IMR-90 (cell line): ENCODE data around the gene CST3. TPM values are rescaled to one million over a fixed set of nuclear protein-coding genes. Genes with fewer than 3 reads are reported as not detected.
A peak's percentile ranks its signal among the peaks of the same experiment; 100 is the strongest.

Experiments
- ATAC-seq: fragments of 200-7000 bp; cut with Tn5 transposase; 2 replicates; pipeline ENCODE4 v1.9.1; 2020; ENCODE audit warnings: low read depth, mild to moderate bottlenecking, moderate library complexity
- BruUV-seq: library from RNA; stranded (reverse); fragments of 400-500 nt; replicated peaks from 2 replicates; lab custom pipeline; 2021; lab: Mats Ljungman, UMichigan
- CTCF ChIA-PET: fragments of 300-600 bp; formaldehyde crosslinking; extraction: SDS; loops from one replicate; lab custom pipeline; 2021; ENCODE audit warnings: antibody characterized with exemption; lab: Yijun Ruan, JAX
- POLR2A ChIA-PET: fragments of 300-600 bp; sonication (Branson Sonifier 250); formaldehyde crosslinking; loops from one replicate; lab custom pipeline; 2022; ENCODE audit warnings: antibody characterized with exemption; ENCODE audit not compliant: unreplicated experiment; lab: Charles Lee
- DNase-seq: peaks from one replicate; pipeline ENCODE4 v3.0.0; 2013
- H2AFZ ChIP-seq: replicated peaks from 2 replicates; pipeline ENCODE3; 2013; ENCODE audit warnings: low read length, mild to moderate bottlenecking; ENCODE audit not compliant: poor library complexity
- H2AK5ac ChIP-seq: 2 replicates; pipeline ENCODE4 v1.6.1; 2013; ENCODE audit warnings: low read depth, low read length, inconsistent platforms
- H2AK9ac ChIP-seq: replicated peaks from 2 replicates; pipeline ENCODE3; 2013; ENCODE audit warnings: mild to moderate bottlenecking, low read depth, low read length, moderate library complexity; ENCODE audit not compliant: poor library complexity
- H2BK120ac ChIP-seq: 2 replicates; pipeline ENCODE4 v1.6.1; 2013; ENCODE audit warnings: low read depth, low read length, inconsistent platforms
- H2BK15ac ChIP-seq: 3 replicates; pipeline ENCODE4 v1.6.1; 2013; ENCODE audit warnings: low read depth, low read length, inconsistent platforms
- H2BK20ac ChIP-seq: 2 replicates; pipeline ENCODE4 v1.6.1; 2013; ENCODE audit warnings: low read depth, mild to moderate bottlenecking, inconsistent platforms, low read length, moderate library complexity
- H2BK5ac ChIP-seq: 2 replicates; pipeline ENCODE4 v1.6.1; 2013; ENCODE audit warnings: mild to moderate bottlenecking, low read depth, low read length, inconsistent platforms; ENCODE audit not compliant: poor library complexity, severe bottlenecking
- H3K14ac ChIP-seq: replicated peaks from 2 replicates; pipeline ENCODE4 v1.6.1; 2013; ENCODE audit warnings: low read depth, low read length, inconsistent platforms
- H3K18ac ChIP-seq: 2 replicates; pipeline ENCODE4 v1.6.1; 2013; ENCODE audit warnings: low read depth, low read length, control low read depth
- H3K23ac ChIP-seq: 2 replicates; pipeline ENCODE4 v1.6.1; 2013; ENCODE audit warnings: low read depth, low read length, inconsistent platforms
- H3K27ac ChIP-seq: 2 replicates; pipeline ENCODE4 v1.5.1; 2013; ENCODE audit warnings: mild to moderate bottlenecking, control low read depth, low read length; ENCODE audit not compliant: insufficient read depth
- H3K27me3 ChIP-seq: 2 replicates; pipeline ENCODE4 v1.6.1; 2013; ENCODE audit warnings: low read length; ENCODE audit not compliant: control insufficient read depth, insufficient read depth
- H3K36me3 ChIP-seq: 2 replicates; pipeline ENCODE4 v1.6.1; 2013; ENCODE audit warnings: low read length, mixed read lengths; ENCODE audit not compliant: control insufficient read depth, insufficient read depth
- H3K4ac ChIP-seq: 2 replicates; pipeline ENCODE4 v1.6.1; 2013; ENCODE audit warnings: low read depth, low read length, inconsistent platforms
- H3K4me1 ChIP-seq: 2 replicates; pipeline ENCODE4 v1.6.1; 2013; ENCODE audit warnings: low read length, mixed read lengths; ENCODE audit not compliant: control insufficient read depth, insufficient read depth
- H3K4me2 ChIP-seq: 2 replicates; pipeline ENCODE4 v1.6.1; 2013; ENCODE audit warnings: low read depth, mild to moderate bottlenecking, control low read depth, low read length, moderate library complexity
- H3K4me3 ChIP-seq: 2 replicates; pipeline ENCODE4 v1.5.1; 2013; ENCODE audit warnings: low read depth, mild to moderate bottlenecking, control low read depth, low read length, moderate library complexity; ENCODE audit not compliant: insufficient read depth
- H3K56ac ChIP-seq: 2 replicates; pipeline ENCODE4 v1.6.1; 2013; ENCODE audit warnings: low read length, inconsistent platforms; ENCODE audit not compliant: insufficient read depth; ENCODE audit errors: extremely low read depth
- H3K79me1 ChIP-seq, 2 experiments: 2 replicates each; pipeline ENCODE4 v1.6.1; 2013; ENCODE audit warnings: low read length in 2 of 2, inconsistent platforms in 1 of 2, low read depth in 1 of 2
- H3K9ac ChIP-seq: 2 replicates; pipeline ENCODE4 v1.6.1; 2013; ENCODE audit warnings: low read depth, low read length, control low read depth
- H3K9me1 ChIP-seq: 2 replicates; pipeline ENCODE4 v1.6.1; 2013; ENCODE audit warnings: low read length, inconsistent platforms; ENCODE audit not compliant: insufficient read depth
- H3K9me3 ChIP-seq: 2 replicates; pipeline ENCODE4 v1.6.1; 2013; ENCODE audit warnings: low read length; ENCODE audit not compliant: control insufficient read depth, insufficient read depth
- H4K20me1 ChIP-seq: 2 replicates; pipeline ENCODE4 v1.6.1; 2013; ENCODE audit warnings: low read length, inconsistent platforms; ENCODE audit not compliant: insufficient read depth
- H4K5ac ChIP-seq: 2 replicates; pipeline ENCODE4 v1.6.1; 2013; ENCODE audit warnings: mild to moderate bottlenecking, low read depth, low read length, control low read depth
- H4K8ac ChIP-seq, 2 experiments: 2 replicates each; pipeline ENCODE4 v1.6.1; 2013; ENCODE audit warnings: low read depth in 2 of 2, low read length in 2 of 2, control low read depth in 1 of 2, inconsistent platforms in 1 of 2
- H4K91ac ChIP-seq: 2 replicates; pipeline ENCODE4 v1.6.1; 2013; ENCODE audit warnings: low read depth, low read length, inconsistent platforms; ENCODE audit not compliant: insufficient read depth
- CTCF ChIP-seq: conservative IDR thresholded peaks from 2 replicates; pipeline ENCODE4 v1.5.1; 2012; ENCODE audit warnings: mild to moderate bottlenecking, low read depth, low read length, improper control_type of control experiment
- FOS ChIP-seq: fragments of 150-350 bp; IDR thresholded peaks from 2 replicates; pipeline ENCODE4 v1.6.1; 2016; ENCODE audit warnings: low read depth, low read length
- MAZ ChIP-seq: IDR thresholded peaks from 2 replicates; pipeline ENCODE4 v1.6.1; 2012; ENCODE audit warnings: low read depth, mild to moderate bottlenecking, low read length, improper control_type of control experiment, moderate library complexity, borderline replicate concordance
- MXI1 ChIP-seq: IDR thresholded peaks from 2 replicates; pipeline ENCODE4 v1.6.1; 2012; ENCODE audit warnings: low read depth, mild to moderate bottlenecking, low read length, moderate library complexity, borderline replicate concordance
- NFE2L2 ChIP-seq: fragments of 150-350 bp; IDR thresholded peaks from 2 replicates; pipeline ENCODE4 v1.6.1; 2016; ENCODE audit warnings: low read depth, mild to moderate bottlenecking, low read length
- RFX5 ChIP-seq: IDR thresholded peaks from 2 replicates; pipeline ENCODE4 v1.8.0; 2012; ENCODE audit warnings: low read depth, mild to moderate bottlenecking, low read length, moderate library complexity
- SMC3 ChIP-seq: fragments of 150-350 bp; IDR thresholded peaks from 2 replicates; pipeline ENCODE4 v1.6.1; 2016; ENCODE audit warnings: low read depth, mild to moderate bottlenecking, antibody characterized with exemption, low read length, moderate library complexity
- WGBS, 2 experiments: methylation state at CpG; one replicate each; pipeline versions ENCODE4 v1.1.5 to v1.1.7; 2013; ENCODE audit warnings: missing lambda C conversion rate in 2 of 2; ENCODE audit not compliant: insufficient read length in 1 of 2; ENCODE audit errors: extremely low coverage in 2 of 2; 5-methylcytosine and 5-hydroxymethylcytosine counted together
- dilution Hi-C: fragments of 300-500 bp; cut with HindIII; formaldehyde crosslinking; loops from one replicate; pipeline ENCODE4 v1.14.3; 2018; ENCODE audit warnings: low sequenced_read_pairs; ENCODE audit not compliant: unreplicated experiment
- in situ Hi-C: fragments of 300-500 bp; cut with MboI; formaldehyde crosslinking; loops from 3 replicates; pipeline ENCODE4 v1.14.3; 2019; ENCODE audit warnings: low sequenced_read_pairs, inconsistent platforms, mixed read lengths
- intact Hi-C: fragments of 100-400 bp; cut with micrococcal nuclease; formaldehyde crosslinking; loops from 2 replicates; pipeline ENCODE4 v1.10.0; 2022
- polyA plus RNA-seq, 3 experiments: library from polyadenylated mRNA; depleted of rRNA; stranded (reverse); fragments of >200 nt; gene quantifications; 2 replicates each; pipeline ENCODE4 v1.2.3, GENCODE V29; 2012; ENCODE audit warnings: low replicate concordance in 1 of 3
- total RNA-seq: library from RNA; depleted of rRNA; stranded (reverse); fragments of >200 nt; gene quantifications from 2 replicates; pipeline ENCODE4 v1.2.3, GENCODE V29; 2012
- TF ChIP-seq, protein P1 (sequence below): fragments of 150-350 bp; IDR thresholded peaks from 2 replicates; pipeline ENCODE4 v1.6.1; 2017; ENCODE audit warnings: mild to moderate bottlenecking, antibody characterized with exemption, low read length, low read depth
- TF ChIP-seq, protein P2 (sequence below): fragments of 150-350 bp; IDR thresholded peaks from 2 replicates; pipeline ENCODE4 v1.6.1; 2016; ENCODE audit warnings: low read depth, mild to moderate bottlenecking, low read length, moderate library complexity, borderline replicate concordance

Gene CST3
- total and polyA plus RNA-seq, 2 of the 4 experiments (the other 2 are of a cell fraction), result 26.0 to 471 TPM

DNA sequence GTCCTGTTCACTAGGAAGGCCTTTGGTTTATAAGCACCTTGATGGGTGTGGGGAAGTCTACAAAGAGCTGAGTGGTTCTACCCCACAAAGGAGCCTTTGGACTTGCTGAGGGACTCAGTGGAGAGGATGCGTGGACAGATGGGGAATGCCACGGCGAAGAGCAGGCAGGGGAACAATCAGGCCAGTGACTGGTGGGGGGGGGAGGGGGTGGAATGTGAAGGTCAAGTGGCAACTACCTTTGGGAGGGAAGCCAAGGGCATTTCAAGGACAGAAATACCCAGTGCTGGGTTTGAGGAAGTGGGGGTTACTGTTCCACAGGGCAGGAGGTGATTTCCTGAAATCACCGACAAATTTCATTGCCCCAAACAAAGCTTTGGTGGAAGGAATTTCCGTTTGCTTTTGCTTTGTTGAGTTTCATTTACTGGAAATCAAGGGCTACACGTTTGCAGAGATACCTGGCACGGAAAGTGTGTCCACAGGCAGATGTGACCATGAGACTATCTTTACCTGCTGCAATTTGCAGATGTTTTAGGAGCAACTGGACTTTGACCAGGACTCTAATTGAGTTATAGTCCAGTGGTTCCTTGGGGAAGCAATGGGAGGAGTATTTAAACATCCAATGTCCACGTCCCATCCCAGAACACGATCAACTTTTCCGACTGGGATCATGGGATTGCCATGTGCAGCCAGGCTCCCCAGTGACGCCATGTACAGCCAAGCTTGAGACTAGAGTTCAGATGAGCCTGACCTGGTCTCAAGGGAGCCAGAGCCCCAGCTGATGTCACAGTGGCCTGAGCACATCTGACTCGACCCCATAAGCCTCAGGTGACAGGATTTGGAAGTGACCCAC is 8.0 kb downstream of the CST3 start (continued):
- TF ChIP-seq, protein P1, sequence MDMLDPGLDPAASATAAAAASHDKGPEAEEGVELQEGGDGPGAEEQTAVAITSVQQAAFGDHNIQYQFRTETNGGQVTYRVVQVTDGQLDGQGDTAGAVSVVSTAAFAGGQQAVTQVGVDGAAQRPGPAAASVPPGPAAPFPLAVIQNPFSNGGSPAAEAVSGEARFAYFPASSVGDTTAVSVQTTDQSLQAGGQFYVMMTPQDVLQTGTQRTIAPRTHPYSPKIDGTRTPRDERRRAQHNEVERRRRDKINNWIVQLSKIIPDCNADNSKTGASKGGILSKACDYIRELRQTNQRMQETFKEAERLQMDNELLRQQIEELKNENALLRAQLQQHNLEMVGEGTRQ, result no peak
- TF ChIP-seq MXI1, result no peak

DNA sequence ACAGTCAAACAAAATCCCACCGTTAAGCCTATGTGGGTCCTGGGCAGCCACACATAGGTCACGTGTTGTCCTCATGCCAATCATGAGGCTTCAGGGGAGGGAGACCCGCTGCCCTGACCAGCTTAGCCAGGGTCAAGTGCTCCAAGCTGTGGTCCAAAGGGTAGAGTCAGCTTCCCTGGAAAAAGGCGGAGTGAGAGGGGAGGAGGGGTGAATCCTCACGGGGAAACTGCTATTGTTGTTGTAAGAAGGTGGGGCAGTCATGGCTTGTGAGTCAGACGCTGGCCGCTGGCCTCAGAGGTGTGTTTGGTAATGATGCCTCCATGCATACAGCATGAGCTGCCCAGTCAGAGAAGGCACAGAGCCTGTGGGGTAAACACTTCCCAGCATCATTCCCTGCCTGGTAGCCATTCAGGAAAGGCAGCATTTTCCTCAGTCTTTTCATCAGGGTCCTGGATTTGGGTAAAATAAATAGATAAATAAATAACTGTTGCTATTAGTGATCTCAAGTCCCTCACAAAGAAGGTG is 8.7 kb downstream of the CST3 start:
- no peaks in the 10 kb centered on the region for H3K9me3 ChIP-seq
- H3K27ac ChIP-seq, result no peak overlapping the region
- H3K9ac ChIP-seq, result no peak overlapping the region
- H4K5ac ChIP-seq, result no peak overlapping the region
- no peak overlapping the region for H2BK120ac ChIP-seq
- 50% methylated on average over 2 of the region's 7 CpGs; no CpG with 5 or more reads in 1 of the 2 experiments for WGBS, 2 experiments
- in situ Hi-C loops, result loop anchor here (25.0 kb wide), 2 partner anchors 1633 to 1783 kb away; partner anchors contain the start of gene GINS1
- H3K79me1 ChIP-seq, result no peaks in the 10 kb centered on the region
- peak; percentile 69 for DNase-seq
- no peak overlapping the region for H2BK5ac ChIP-seq
- ChIA-PET POLR2A (interaction anchor here (0.5 kb wide), 1 partner anchor 9 kb away, joined by 3 read pairs; no protein-coding TSS in a partner anchor), CTCF (no interaction called here)
- H3K23ac ChIP-seq, result no peak overlapping the region
- H3K4me1 ChIP-seq, result peaks cover 1% of the 10 kb centered on the region; the same call in 1 of the 2 replicates
- H3K14ac ChIP-seq, result no peak overlapping the region
- H2AK5ac ChIP-seq, result no peak overlapping the region
- no peaks in the 10 kb centered on the region for H3K27me3 ChIP-seq
- no peak overlapping the region for H2BK15ac ChIP-seq
- no peaks in the 10 kb centered on the region; the same call in 1 of the 2 replicates for H3K9me1 ChIP-seq
- ATAC-seq, result peak; percentile 71
- dilution Hi-C loops, result no loop called here
- BruUV-seq, result no TSS peak
- H3K4ac ChIP-seq, result no peak overlapping the region
- no peak overlapping the region for H4K8ac ChIP-seq
- peak overlapping the region; percentile 25 for H2AFZ ChIP-seq
- no peak overlapping the region for H3K18ac ChIP-seq
- no peak overlapping the region for H2BK20ac ChIP-seq
- no peak overlapping the region for H3K56ac ChIP-seq
- intact Hi-C loops, result no loop called here
- no peak overlapping the region for H3K4me3 ChIP-seq
- H3K36me3 ChIP-seq, result peaks cover 6% of the 10 kb centered on the region; the same call in 1 of the 2 replicates
- no peak overlapping the region for H4K91ac ChIP-seq
- no peak overlapping the region for H2AK9ac ChIP-seq
- no peaks in the 10 kb centered on the region for H4K20me1 ChIP-seq
- no peak overlapping the region for H3K4me2 ChIP-seq
- TF ChIP-seq NFE2L2, result no peak
- no peak for TF ChIP-seq CTCF
- no peak for TF ChIP-seq RFX5
- TF ChIP-seq, protein P2, sequence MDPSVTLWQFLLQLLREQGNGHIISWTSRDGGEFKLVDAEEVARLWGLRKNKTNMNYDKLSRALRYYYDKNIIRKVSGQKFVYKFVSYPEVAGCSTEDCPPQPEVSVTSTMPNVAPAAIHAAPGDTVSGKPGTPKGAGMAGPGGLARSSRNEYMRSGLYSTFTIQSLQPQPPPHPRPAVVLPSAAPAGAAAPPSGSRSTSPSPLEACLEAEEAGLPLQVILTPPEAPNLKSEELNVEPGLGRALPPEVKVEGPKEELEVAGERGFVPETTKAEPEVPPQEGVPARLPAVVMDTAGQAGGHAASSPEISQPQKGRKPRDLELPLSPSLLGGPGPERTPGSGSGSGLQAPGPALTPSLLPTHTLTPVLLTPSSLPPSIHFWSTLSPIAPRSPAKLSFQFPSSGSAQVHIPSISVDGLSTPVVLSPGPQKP, result no peak
- TF ChIP-seq FOS, result no peak
- no peak for TF ChIP-seq SMC3
- TF ChIP-seq, protein P1, result no peak
- TF ChIP-seq MAZ, result no peak
